ENCODE measurements around the gene ARHGEF10L. TPM values are rescaled to one million over a fixed set of nuclear protein-coding genes. Genes with fewer than 3 reads are reported as not detected.
"Not testable (repeated sequence)": the region's sequence is repeated elsewhere in the genome, so short reads cannot be mapped to it uniquely, and the experiment has no call there.

The ARHGEF10L gene
- total RNA-seq, 1 experiment from 2014 or later: 6.4 TPM

- DNase-seq (ENCODE audit: low read depth): no peak
These were observed 70.0 kb downstream of the ARHGEF10L start for GRCh38 chr1:17609529-17609928.

GRCh38 chr1:17610085-17610484 lies 70.6 kb downstream of the ARHGEF10L start:
- no peak for DNase-seq (ENCODE audit: low read depth)

- no peak for DNase-seq (ENCODE audit: low read depth)
These were observed 71.2 kb downstream of the ARHGEF10L start for GRCh38 chr1:17610713-17611112.

GRCh38 chr1:17611991-17612390 lies 72.5 kb downstream of the ARHGEF10L start:
- no peak for DNase-seq (ENCODE audit: low read depth)

- DNase-seq (ENCODE audit: low read depth): no peak
These were observed 73.3 kb downstream of the ARHGEF10L start for GRCh38 chr1:17612831-17613230.

- DNase-seq (ENCODE audit: low read depth): no peak
These were observed 75.1 kb downstream of the ARHGEF10L start for GRCh38 chr1:17614586-17614985.

- no peak for DNase-seq (ENCODE audit: low read depth)
These were observed 75.7 kb downstream of the ARHGEF10L start for GRCh38 chr1:17615157-17615556.

- no peak for DNase-seq (ENCODE audit: low read depth)
These were observed 76.5 kb downstream of the ARHGEF10L start for GRCh38 chr1:17615959-17616358.

- DNase-seq (ENCODE audit: low read depth): no peak
These were observed 77.3 kb downstream of the ARHGEF10L start for GRCh38 chr1:17616731-17617279.

- no peak for DNase-seq (ENCODE audit: low read depth)
These were observed 78.5 kb downstream of the ARHGEF10L start for GRCh38 chr1:17617787-17618557.

GRCh38 chr1:17618558-17619247 lies 79.2 kb downstream of the ARHGEF10L start:
- DNase-seq (ENCODE audit: low read depth): no peak

- no peak for DNase-seq (ENCODE audit: low read depth)
These were observed 81.0 kb downstream of the ARHGEF10L start for GRCh38 chr1:17620448-17620847.

- DNase-seq (ENCODE audit: low read depth): no peak
These were observed 82.2 kb downstream of the ARHGEF10L start for GRCh38 chr1:17621691-17622090.

GRCh38 chr1:17622823-17623222 lies 83.3 kb downstream of the ARHGEF10L start:
- DNase-seq (ENCODE audit: low read depth): no peak

GRCh38 chr1:17624611-17625233 lies 85.2 kb downstream of the ARHGEF10L start:
- DNase-seq (ENCODE audit: low read depth): peak; percentile 78

GRCh38 chr1:17627239-17628052 lies 87.9 kb downstream of the ARHGEF10L start:
- DNase-seq (ENCODE audit: low read depth): no peak

GRCh38 chr1:17629046-17629445 lies 89.5 kb downstream of the ARHGEF10L start:
- not testable (repeated sequence) for DNase-seq (ENCODE audit: low read depth)

- DNase-seq (ENCODE audit: low read depth): no peak
These were observed 90.0 kb downstream of the ARHGEF10L start for GRCh38 chr1:17629460-17629859.

GRCh38 chr1:17630048-17630830 lies 90.7 kb downstream of the ARHGEF10L start:
- no peak for DNase-seq (ENCODE audit: low read depth)

- no peak for DNase-seq (ENCODE audit: low read depth)
These were observed 91.5 kb downstream of the ARHGEF10L start for GRCh38 chr1:17630986-17631385.
